Measurements from ENCODE around the gene TBX3.

TBX3 gene

GRCh38 chr12:114679942-114680341, 4.0 kb downstream of the TBX3 start:
- peak; percentile 42 for DNase-seq (ENCODE audit: low read depth)
- Histone ChIP-seq H3K9me3 (ENCODE audit: control insufficient read depth, low read length) (no peaks in the 10 kb centered on the region), H3K4me1 (ENCODE audit: control insufficient read depth, insufficient read depth, low read length) (peaks cover 27% of the 10 kb centered on the region), H3K36me3 (ENCODE audit: control insufficient read depth, insufficient read depth, low read length, severe bottlenecking) (peaks cover 40% of the 10 kb centered on the region), H3K9ac (ENCODE audit: low read length) (peak overlapping the region; percentile 98), H3K27me3 (replicated peaks; ENCODE audit: control insufficient read depth, insufficient read depth, low read length) (no peaks in the 10 kb centered on the region), H3K4me3 (ENCODE audit: low read length) (peak overlapping the region; percentile 98)

GRCh38 chr12:114679452-114679875, 4.5 kb downstream of the TBX3 start:
- peaks cover 27% of the 10 kb centered on the region for H3K4me1 ChIP-seq (ENCODE audit: control insufficient read depth, insufficient read depth, low read length)
- DNase-seq (ENCODE audit: low read depth), result peak; percentile 68
- peak overlapping the region; percentile 98 for H3K4me3 ChIP-seq (ENCODE audit: low read length)
- no peaks in the 10 kb centered on the region for H3K27me3 ChIP-seq (replicated peaks; ENCODE audit: control insufficient read depth, insufficient read depth, low read length)
- no peaks in the 10 kb centered on the region for H3K9me3 ChIP-seq (ENCODE audit: control insufficient read depth, low read length)
- H3K36me3 ChIP-seq (ENCODE audit: control insufficient read depth, insufficient read depth, low read length, severe bottlenecking), result peaks cover 45% of the 10 kb centered on the region
- H3K9ac ChIP-seq (ENCODE audit: low read length), result peak overlapping the region; percentile 98

- Histone ChIP-seq H3K4me1 (ENCODE audit: control insufficient read depth, insufficient read depth, low read length) (peaks cover 28% of the 10 kb centered on the region), H3K9ac (ENCODE audit: low read length) (no peak overlapping the region), H3K27me3 (replicated peaks; ENCODE audit: control insufficient read depth, insufficient read depth, low read length) (no peaks in the 10 kb centered on the region), H3K36me3 (ENCODE audit: control insufficient read depth, insufficient read depth, low read length, severe bottlenecking) (peaks cover 52% of the 10 kb centered on the region), H3K4me3 (ENCODE audit: low read length) (peak overlapping the region; percentile 98), H3K9me3 (ENCODE audit: control insufficient read depth, low read length) (no peaks in the 10 kb centered on the region)
- peak; percentile 50 for DNase-seq (ENCODE audit: low read depth)
These were observed 5.3 kb downstream of the TBX3 start for GRCh38 chr12:114678718-114679117.

GRCh38 chr12:114678028-114678427, 5.9 kb downstream of the TBX3 start:
- Histone ChIP-seq H3K9me3 (ENCODE audit: control insufficient read depth, low read length) (no peaks in the 10 kb centered on the region), H3K36me3 (ENCODE audit: control insufficient read depth, insufficient read depth, low read length, severe bottlenecking) (peaks cover 57% of the 10 kb centered on the region), H3K9ac (ENCODE audit: low read length) (no peak overlapping the region), H3K4me1 (ENCODE audit: control insufficient read depth, insufficient read depth, low read length) (peaks cover 35% of the 10 kb centered on the region), H3K4me3 (ENCODE audit: low read length) (no peak overlapping the region), H3K27me3 (replicated peaks; ENCODE audit: control insufficient read depth, insufficient read depth, low read length) (no peaks in the 10 kb centered on the region)
- peak; percentile 64 for DNase-seq (ENCODE audit: low read depth)

GRCh38 chr12:114676142-114676741, 7.7 kb downstream of the TBX3 start:
- Histone ChIP-seq H3K9ac (ENCODE audit: low read length) (no peak overlapping the region), H3K27me3 (replicated peaks; ENCODE audit: control insufficient read depth, insufficient read depth, low read length) (no peaks in the 10 kb centered on the region), H3K4me1 (ENCODE audit: control insufficient read depth, insufficient read depth, low read length) (peaks cover 43% of the 10 kb centered on the region), H3K9me3 (ENCODE audit: control insufficient read depth, low read length) (no peaks in the 10 kb centered on the region), H3K4me3 (ENCODE audit: low read length) (no peak overlapping the region), H3K36me3 (ENCODE audit: control insufficient read depth, insufficient read depth, low read length, severe bottlenecking) (peaks cover 72% of the 10 kb centered on the region)
- peak; percentile 48 for DNase-seq (ENCODE audit: low read depth)

GRCh38 chr12:114674251-114675047, 9.5 kb downstream of the TBX3 start:
- Histone ChIP-seq H3K27me3 (replicated peaks; ENCODE audit: control insufficient read depth, insufficient read depth, low read length) (no peaks in the 10 kb centered on the region), H3K4me1 (ENCODE audit: control insufficient read depth, insufficient read depth, low read length) (peaks cover 53% of the 10 kb centered on the region), H3K4me3 (ENCODE audit: low read length) (no peak overlapping the region), H3K9me3 (ENCODE audit: control insufficient read depth, low read length) (no peaks in the 10 kb centered on the region), H3K36me3 (ENCODE audit: control insufficient read depth, insufficient read depth, low read length, severe bottlenecking) (peaks cover 74% of the 10 kb centered on the region), H3K9ac (ENCODE audit: low read length) (no peak overlapping the region)
- peak; percentile 57 for DNase-seq (ENCODE audit: low read depth)

GRCh38 chr12:114673901-114674250, 10.1 kb downstream of the TBX3 start:
- no peak for DNase-seq (ENCODE audit: low read depth)
- Histone ChIP-seq H3K9ac (ENCODE audit: low read length) (no peak overlapping the region), H3K4me3 (ENCODE audit: low read length) (no peak overlapping the region), H3K4me1 (ENCODE audit: control insufficient read depth, insufficient read depth, low read length) (peaks cover 50% of the 10 kb centered on the region), H3K36me3 (ENCODE audit: control insufficient read depth, insufficient read depth, low read length, severe bottlenecking) (peaks cover 69% of the 10 kb centered on the region), H3K9me3 (ENCODE audit: control insufficient read depth, low read length) (no peaks in the 10 kb centered on the region), H3K27me3 (replicated peaks; ENCODE audit: control insufficient read depth, insufficient read depth, low read length) (no peaks in the 10 kb centered on the region)

GRCh38 chr12:114673169-114673833, 10.7 kb downstream of the TBX3 start:
- Histone ChIP-seq H3K27me3 (replicated peaks; ENCODE audit: control insufficient read depth, insufficient read depth, low read length) (no peaks in the 10 kb centered on the region), H3K9ac (ENCODE audit: low read length) (peak overlapping the region; percentile 60)

GRCh38 chr12:114672817-114673168, 11.2 kb downstream of the TBX3 start:
- Histone ChIP-seq H3K27me3 (replicated peaks; ENCODE audit: control insufficient read depth, insufficient read depth, low read length) (no peaks in the 10 kb centered on the region), H3K4me1 (ENCODE audit: control insufficient read depth, insufficient read depth, low read length) (peaks cover 39% of the 10 kb centered on the region)

More at GRCh38 chr12:114673169-114673833, 10.7 kb downstream of the TBX3 start:
- H3K4me3 ChIP-seq (ENCODE audit: low read length), result peak overlapping the region; percentile 42
- H3K36me3 ChIP-seq (ENCODE audit: control insufficient read depth, insufficient read depth, low read length, severe bottlenecking), result peaks cover 64% of the 10 kb centered on the region
- H3K4me1 ChIP-seq (ENCODE audit: control insufficient read depth, insufficient read depth, low read length), result peaks cover 44% of the 10 kb centered on the region
- no peaks in the 10 kb centered on the region for H3K9me3 ChIP-seq (ENCODE audit: control insufficient read depth, low read length)
- peak; percentile 90 for DNase-seq (ENCODE audit: low read depth)

GRCh38 chr12:114671443-114672411, 12.2 kb downstream of the TBX3 start:
- H3K36me3 ChIP-seq (ENCODE audit: control insufficient read depth, insufficient read depth, low read length, severe bottlenecking), result peaks cover 49% of the 10 kb centered on the region
- no peaks in the 10 kb centered on the region for H3K9me3 ChIP-seq (ENCODE audit: control insufficient read depth, low read length)
- H3K4me1 ChIP-seq (ENCODE audit: control insufficient read depth, insufficient read depth, low read length), result peaks cover 36% of the 10 kb centered on the region
- no peaks in the 10 kb centered on the region for H3K27me3 ChIP-seq (replicated peaks; ENCODE audit: control insufficient read depth, insufficient read depth, low read length)
- H3K4me3 ChIP-seq (ENCODE audit: low read length), result peak overlapping the region; percentile 61
- peak; percentile 81 for DNase-seq (ENCODE audit: low read depth)
- H3K9ac ChIP-seq (ENCODE audit: low read length), result peak overlapping the region; percentile 79

More at GRCh38 chr12:114672817-114673168, 11.2 kb downstream of the TBX3 start:
- peak overlapping the region; percentile 60 for H3K9ac ChIP-seq (ENCODE audit: low read length)
- no peaks in the 10 kb centered on the region for H3K9me3 ChIP-seq (ENCODE audit: control insufficient read depth, low read length)
- peaks cover 59% of the 10 kb centered on the region for H3K36me3 ChIP-seq (ENCODE audit: control insufficient read depth, insufficient read depth, low read length, severe bottlenecking)
- DNase-seq (ENCODE audit: low read depth), result no peak
- H3K4me3 ChIP-seq (ENCODE audit: low read length), result peak overlapping the region; percentile 42

Measured in adipocyte (in vitro differentiated cells).